ENCODE results near the gene SCIMP.

DNA sequence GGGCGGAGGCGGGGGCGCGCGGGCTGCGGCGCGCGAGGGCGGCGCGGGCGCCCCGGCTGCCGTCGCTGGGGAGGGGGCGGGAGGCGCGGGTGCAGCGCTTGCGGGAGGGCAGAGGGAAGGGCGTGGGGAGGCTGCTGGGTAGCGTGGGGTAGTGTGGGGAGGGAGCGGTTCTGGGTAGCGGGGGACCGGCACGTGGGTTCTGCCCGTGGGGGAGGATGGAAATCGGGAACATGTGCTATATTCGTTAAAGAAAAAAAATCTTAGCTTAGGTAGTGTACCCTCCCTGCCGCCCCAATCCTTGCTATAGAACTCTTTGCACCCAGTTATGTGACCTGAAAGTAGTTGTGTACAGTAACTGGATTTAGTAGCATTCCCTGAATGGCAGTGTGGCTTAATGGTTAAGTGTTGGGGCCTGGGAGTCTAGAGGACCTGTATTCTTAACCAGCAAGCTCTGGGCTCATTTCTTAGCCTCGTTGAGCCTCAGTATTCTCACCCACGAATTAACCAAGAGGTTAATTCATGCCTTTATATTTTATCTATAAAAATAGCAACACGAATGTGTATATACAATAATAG is 48.1 kb upstream of the SCIMP start:
- TF ChIP-seq, protein P1, sequence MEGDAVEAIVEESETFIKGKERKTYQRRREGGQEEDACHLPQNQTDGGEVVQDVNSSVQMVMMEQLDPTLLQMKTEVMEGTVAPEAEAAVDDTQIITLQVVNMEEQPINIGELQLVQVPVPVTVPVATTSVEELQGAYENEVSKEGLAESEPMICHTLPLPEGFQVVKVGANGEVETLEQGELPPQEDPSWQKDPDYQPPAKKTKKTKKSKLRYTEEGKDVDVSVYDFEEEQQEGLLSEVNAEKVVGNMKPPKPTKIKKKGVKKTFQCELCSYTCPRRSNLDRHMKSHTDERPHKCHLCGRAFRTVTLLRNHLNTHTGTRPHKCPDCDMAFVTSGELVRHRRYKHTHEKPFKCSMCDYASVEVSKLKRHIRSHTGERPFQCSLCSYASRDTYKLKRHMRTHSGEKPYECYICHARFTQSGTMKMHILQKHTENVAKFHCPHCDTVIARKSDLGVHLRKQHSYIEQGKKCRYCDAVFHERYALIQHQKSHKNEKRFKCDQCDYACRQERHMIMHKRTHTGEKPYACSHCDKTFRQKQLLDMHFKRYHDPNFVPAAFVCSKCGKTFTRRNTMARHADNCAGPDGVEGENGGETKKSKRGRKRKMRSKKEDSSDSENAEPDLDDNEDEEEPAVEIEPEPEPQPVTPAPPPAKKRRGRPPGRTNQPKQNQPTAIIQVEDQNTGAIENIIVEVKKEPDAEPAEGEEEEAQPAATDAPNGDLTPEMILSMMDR (IDR thresholded peaks at IDR 0.05 in 2 of 3, conservative IDR thresholded peaks at IDR 0.05 in 1 of 3; ENCODE audit: insufficient read depth in 2 of 3, low read depth in 1 of 3, low read length in 3 of 3), result no peak
- TF ChIP-seq POLR2AphosphoS5 (IDR thresholded peaks at IDR 0.05; ENCODE audit: control insufficient read depth, insufficient read depth, low read depth, low read length), result no peak
- TF ChIP-seq NBN (IDR thresholded peaks at IDR 0.05; ENCODE audit: low read depth), result no peak
- TF ChIP-seq, protein P2, sequence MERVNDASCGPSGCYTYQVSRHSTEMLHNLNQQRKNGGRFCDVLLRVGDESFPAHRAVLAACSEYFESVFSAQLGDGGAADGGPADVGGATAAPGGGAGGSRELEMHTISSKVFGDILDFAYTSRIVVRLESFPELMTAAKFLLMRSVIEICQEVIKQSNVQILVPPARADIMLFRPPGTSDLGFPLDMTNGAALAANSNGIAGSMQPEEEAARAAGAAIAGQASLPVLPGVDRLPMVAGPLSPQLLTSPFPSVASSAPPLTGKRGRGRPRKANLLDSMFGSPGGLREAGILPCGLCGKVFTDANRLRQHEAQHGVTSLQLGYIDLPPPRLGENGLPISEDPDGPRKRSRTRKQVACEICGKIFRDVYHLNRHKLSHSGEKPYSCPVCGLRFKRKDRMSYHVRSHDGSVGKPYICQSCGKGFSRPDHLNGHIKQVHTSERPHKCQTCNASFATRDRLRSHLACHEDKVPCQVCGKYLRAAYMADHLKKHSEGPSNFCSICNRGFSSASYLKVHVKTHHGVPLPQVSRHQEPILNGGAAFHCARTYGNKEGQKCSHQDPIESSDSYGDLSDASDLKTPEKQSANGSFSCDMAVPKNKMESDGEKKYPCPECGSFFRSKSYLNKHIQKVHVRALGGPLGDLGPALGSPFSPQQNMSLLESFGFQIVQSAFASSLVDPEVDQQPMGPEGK (CRISPR knock-in tag; IDR thresholded peaks at IDR 0.05; ENCODE audit: borderline replicate concordance), result no peak
- no peak for TF ChIP-seq CHD1 (IDR thresholded peaks at IDR 0.05; ENCODE audit: low read length)
- TF ChIP-seq NR2C1 (IDR thresholded peaks at IDR 0.05), result no peak
- no peak for TF ChIP-seq NR2C1 (tag; IDR thresholded peaks at IDR 0.05)
- no peak for TF ChIP-seq CBX8 (IDR thresholded peaks at IDR 0.05; ENCODE audit: borderline replicate concordance, extremely low read depth, low read depth, low read length, poor library complexity, severe bottlenecking)
- TF ChIP-seq NR1H2 (CRISPR knock-in tag; IDR thresholded peaks at IDR 0.05), result no peak
- TF ChIP-seq KHSRP (IDR thresholded peaks at IDR 0.05), result no peak
- TF ChIP-seq SNRNP70 (optimal IDR thresholded peaks at IDR 0.05; ENCODE audit: low read depth, low read length), result no peak
- no peak for TF ChIP-seq SIN3A (IDR thresholded peaks at IDR 0.05; ENCODE audit: borderline replicate concordance in 2 of 2, control insufficient read depth in 1 of 2, low read depth in 2 of 2, low read length in 2 of 2)
- TF ChIP-seq, protein P3, sequence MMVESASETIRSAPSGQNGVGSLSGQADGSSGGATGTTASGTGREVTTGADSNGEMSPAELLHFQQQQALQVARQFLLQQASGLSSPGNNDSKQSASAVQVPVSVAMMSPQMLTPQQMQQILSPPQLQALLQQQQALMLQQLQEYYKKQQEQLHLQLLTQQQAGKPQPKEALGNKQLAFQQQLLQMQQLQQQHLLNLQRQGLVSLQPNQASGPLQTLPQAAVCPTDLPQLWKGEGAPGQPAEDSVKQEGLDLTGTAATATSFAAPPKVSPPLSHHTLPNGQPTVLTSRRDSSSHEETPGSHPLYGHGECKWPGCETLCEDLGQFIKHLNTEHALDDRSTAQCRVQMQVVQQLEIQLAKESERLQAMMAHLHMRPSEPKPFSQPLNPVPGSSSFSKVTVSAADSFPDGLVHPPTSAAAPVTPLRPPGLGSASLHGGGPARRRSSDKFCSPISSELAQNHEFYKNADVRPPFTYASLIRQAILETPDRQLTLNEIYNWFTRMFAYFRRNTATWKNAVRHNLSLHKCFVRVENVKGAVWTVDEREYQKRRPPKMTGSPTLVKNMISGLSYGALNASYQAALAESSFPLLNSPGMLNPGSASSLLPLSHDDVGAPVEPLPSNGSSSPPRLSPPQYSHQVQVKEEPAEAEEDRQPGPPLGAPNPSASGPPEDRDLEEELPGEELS (CRISPR knock-in tag; IDR thresholded peaks at IDR 0.05; ENCODE audit: borderline replicate concordance), result no peak
